ENCODE results near the gene SIKE1. TPM values are rescaled to one million over a fixed set of nuclear protein-coding genes. Genes with fewer than 3 reads are reported as not detected.
"Not testable (repeated sequence)": the region's sequence is repeated elsewhere in the genome, so short reads cannot be mapped to it uniquely, and the experiment has no call there.

Gene SIKE1
- total RNA-seq, 2 experiments from 2014 or later = 66.5 to 68.8 TPM

GRCh38 chr1:114753702-114754101 lies 26.8 kb downstream of the SIKE1 start:
- DNase-seq; H3K27me3 Mint-ChIP-seq (ENCODE audit: low read depth); H3K9me3 Mint-ChIP-seq (ENCODE audit: insufficient read depth); ATAC-seq; POLR2A ChIA-PET: not testable (repeated sequence)
- peaks cover 82% of the 10 kb centered on the region for H3K4me1 Mint-ChIP-seq (ENCODE audit: low read depth)
- peak overlapping the region; percentile 100 for H3K4me3 Mint-ChIP-seq
- CTCF ChIA-PET = interaction anchor here (0.9 to 1.0 kb wide), 2 partner anchors 9 to 17 kb away, joined by 4 read pairs; no protein-coding TSS in a partner anchor
- H3K27ac Mint-ChIP-seq = peak overlapping the region; percentile 87
- H3K36me3 Mint-ChIP-seq (ENCODE audit: low read depth) = peaks cover 63% of the 10 kb centered on the region

- H3K9me3 Mint-ChIP-seq (ENCODE audit: insufficient read depth) = no peaks in the 10 kb centered on the region
- no peak for DNase-seq
- H3K4me3 Mint-ChIP-seq = no peak overlapping the region
- H3K4me1 Mint-ChIP-seq (ENCODE audit: low read depth) = peaks cover 82% of the 10 kb centered on the region
- CTCF ChIA-PET = interaction anchor here (0.9 to 1.0 kb wide), 2 partner anchors 9 to 17 kb away, joined by 4 read pairs; no protein-coding TSS in a partner anchor
- no peaks in the 10 kb centered on the region for H3K27me3 Mint-ChIP-seq (ENCODE audit: low read depth)
- POLR2A ChIA-PET = no interaction called here
- H3K36me3 Mint-ChIP-seq (ENCODE audit: low read depth) = peaks cover 65% of the 10 kb centered on the region
- H3K27ac Mint-ChIP-seq = peak overlapping the region; percentile 43
- ATAC-seq = no peak
Measured at GRCh38 chr1:114753143-114753542, 27.3 kb downstream of the SIKE1 start.

- ChIA-PET POLR2A (no interaction called here), CTCF (interaction anchor here (1.5 kb wide), 1 partner anchor 13 kb away, joined by 3 read pairs; no protein-coding TSS in a partner anchor)
- Mint-ChIP-seq H3K4me3 (no peak overlapping the region), H3K27me3 (ENCODE audit: low read depth) (no peaks in the 10 kb centered on the region), H3K36me3 (ENCODE audit: low read depth) (peaks cover 57% of the 10 kb centered on the region), H3K9me3 (ENCODE audit: insufficient read depth) (no peaks in the 10 kb centered on the region), H3K27ac (peak overlapping the region; percentile 16), H3K4me1 (ENCODE audit: low read depth) (peaks cover 82% of the 10 kb centered on the region)
- DNase-seq (no peak), ATAC-seq (no peak)
Measured at GRCh38 chr1:114750780-114751179, 29.7 kb downstream of the SIKE1 start.

GRCh38 chr1:114749835-114750234 lies 30.6 kb downstream of the SIKE1 start:
- DNase-seq (no peak), ATAC-seq (no peak)
- ChIA-PET CTCF (no interaction called here), POLR2A (interaction anchor here (1.4 to 2.2 kb wide), 3 partner anchors 8 to 34 kb away, joined by 4 to 6 read pairs (median 4); partner anchors contain the start of gene CSDE1)
- no peaks in the 10 kb centered on the region for H3K27me3 Mint-ChIP-seq (ENCODE audit: low read depth)
- no peak overlapping the region for H3K4me3 Mint-ChIP-seq
- H3K9me3 Mint-ChIP-seq (ENCODE audit: insufficient read depth) = no peaks in the 10 kb centered on the region
- no peak overlapping the region for H3K27ac Mint-ChIP-seq
- H3K4me1 Mint-ChIP-seq (ENCODE audit: low read depth) = peaks cover 77% of the 10 kb centered on the region
- peaks cover 58% of the 10 kb centered on the region for H3K36me3 Mint-ChIP-seq (ENCODE audit: low read depth)

GRCh38 chr1:114746450-114747121 lies 33.9 kb downstream of the SIKE1 start:
- ChIA-PET POLR2A (no interaction called here), CTCF (no interaction called here)
- H3K27ac Mint-ChIP-seq = no peak overlapping the region
- ATAC-seq (no peak), DNase-seq (no peak)
- peaks cover 50% of the 10 kb centered on the region for H3K4me1 Mint-ChIP-seq (ENCODE audit: low read depth)
- H3K4me3 Mint-ChIP-seq = no peak overlapping the region
- no peaks in the 10 kb centered on the region for H3K27me3 Mint-ChIP-seq (ENCODE audit: low read depth)
- H3K9me3 Mint-ChIP-seq (ENCODE audit: insufficient read depth) = no peaks in the 10 kb centered on the region
- H3K36me3 Mint-ChIP-seq (ENCODE audit: low read depth) = peaks cover 64% of the 10 kb centered on the region

GRCh38 chr1:114745291-114745690 lies 35.2 kb downstream of the SIKE1 start:
- Mint-ChIP-seq H3K9me3 (ENCODE audit: insufficient read depth) (no peaks in the 10 kb centered on the region), H3K27ac (no peak overlapping the region), H3K36me3 (ENCODE audit: low read depth) (peaks cover 64% of the 10 kb centered on the region), H3K4me3 (no peak overlapping the region), H3K27me3 (ENCODE audit: low read depth) (no peaks in the 10 kb centered on the region), H3K4me1 (ENCODE audit: low read depth) (peaks cover 41% of the 10 kb centered on the region)
- ChIA-PET CTCF (interaction anchor here (0.5 to 1.1 kb wide), 3 partner anchors 10 to 398 kb away, joined by 4 to 7 read pairs (median 5); no protein-coding TSS in a partner anchor), POLR2A (no interaction called here)
- ATAC-seq (no peak), DNase-seq (no peak)

GRCh38 chr1:114741963-114742746 lies 38.3 kb downstream of the SIKE1 start:
- DNase-seq (no peak), ATAC-seq (no peak)
- POLR2A ChIA-PET = interaction anchor here (0.6 kb wide), 2 partner anchors 37 to 800 kb away, joined by 3 read pairs; no protein-coding TSS in a partner anchor
- H3K36me3 Mint-ChIP-seq (ENCODE audit: low read depth) = peaks cover 63% of the 10 kb centered on the region
- H3K27me3 Mint-ChIP-seq (ENCODE audit: low read depth) = no peaks in the 10 kb centered on the region
- H3K27ac Mint-ChIP-seq = no peak overlapping the region
- H3K4me1 Mint-ChIP-seq (ENCODE audit: low read depth) = peaks cover 23% of the 10 kb centered on the region
- no peak overlapping the region for H3K4me3 Mint-ChIP-seq
- CTCF ChIA-PET = no interaction called here
- H3K9me3 Mint-ChIP-seq (ENCODE audit: insufficient read depth) = no peaks in the 10 kb centered on the region

- Mint-ChIP-seq H3K4me3 (no peak overlapping the region), H3K27ac (no peak overlapping the region), H3K4me1 (ENCODE audit: low read depth) (peaks cover 8% of the 10 kb centered on the region), H3K36me3 (ENCODE audit: low read depth) (peaks cover 64% of the 10 kb centered on the region), H3K9me3 (ENCODE audit: insufficient read depth) (no peaks in the 10 kb centered on the region), H3K27me3 (ENCODE audit: low read depth) (no peaks in the 10 kb centered on the region)
- ATAC-seq (no peak), DNase-seq (no peak)
- ChIA-PET POLR2A (no interaction called here), CTCF (no interaction called here)
Measured at GRCh38 chr1:114740331-114740730, 40.2 kb downstream of the SIKE1 start.

- Mint-ChIP-seq H3K4me3 (no peak overlapping the region), H3K27ac (no peak overlapping the region), H3K4me1 (ENCODE audit: low read depth) (peaks cover 7% of the 10 kb centered on the region), H3K9me3 (ENCODE audit: insufficient read depth) (no peaks in the 10 kb centered on the region), H3K36me3 (ENCODE audit: low read depth) (peaks cover 66% of the 10 kb centered on the region), H3K27me3 (ENCODE audit: low read depth) (no peaks in the 10 kb centered on the region)
- DNase-seq = no peak
- ChIA-PET POLR2A (interaction anchor here (1.1 kb wide), 1 partner anchor 12 kb away, joined by 6 read pairs; no protein-coding TSS in a partner anchor), CTCF (interaction anchor here (1.3 kb wide), 1 partner anchor 14 kb away, joined by 3 read pairs; no protein-coding TSS in a partner anchor)
- no peak for ATAC-seq
Measured at GRCh38 chr1:114737314-114737849, 43.1 kb downstream of the SIKE1 start.

GRCh38 chr1:114735479-114735878 lies 45.0 kb downstream of the SIKE1 start:
- no peak overlapping the region for H3K4me3 Mint-ChIP-seq
- POLR2A ChIA-PET = no interaction called here
- H3K36me3 Mint-ChIP-seq (ENCODE audit: low read depth) = peaks cover 70% of the 10 kb centered on the region
- DNase-seq (no peak), ATAC-seq (no peak)
- CTCF ChIA-PET = no interaction called here
- no peaks in the 10 kb centered on the region for H3K9me3 Mint-ChIP-seq (ENCODE audit: insufficient read depth)
- H3K4me1 Mint-ChIP-seq (ENCODE audit: low read depth) = peaks cover 2% of the 10 kb centered on the region
- no peak overlapping the region for H3K27ac Mint-ChIP-seq
- H3K27me3 Mint-ChIP-seq (ENCODE audit: low read depth) = no peaks in the 10 kb centered on the region

- Mint-ChIP-seq H3K36me3 (ENCODE audit: low read depth) (peaks cover 69% of the 10 kb centered on the region), H3K4me3 (no peak overlapping the region), H3K27me3 (ENCODE audit: low read depth) (no peaks in the 10 kb centered on the region), H3K27ac (no peak overlapping the region), H3K4me1 (ENCODE audit: low read depth) (peaks cover 2% of the 10 kb centered on the region), H3K9me3 (ENCODE audit: insufficient read depth) (no peaks in the 10 kb centered on the region)
- CTCF ChIA-PET = no interaction called here
- ATAC-seq (no peak), DNase-seq (no peak)
- POLR2A ChIA-PET = no interaction called here
Measured at GRCh38 chr1:114729782-114730181, 50.7 kb downstream of the SIKE1 start.

- Mint-ChIP-seq H3K27ac (no peak overlapping the region), H3K4me3 (no peak overlapping the region), H3K9me3 (ENCODE audit: insufficient read depth) (no peaks in the 10 kb centered on the region), H3K36me3 (ENCODE audit: low read depth) (peaks cover 67% of the 10 kb centered on the region), H3K4me1 (ENCODE audit: low read depth) (peaks cover 4% of the 10 kb centered on the region), H3K27me3 (ENCODE audit: low read depth) (no peaks in the 10 kb centered on the region)
- ChIA-PET POLR2A (interaction anchor here (0.6 kb wide), 1 partner anchor 13 kb away, joined by 3 read pairs; no protein-coding TSS in a partner anchor), CTCF (no interaction called here)
- DNase-seq (no peak), ATAC-seq (no peak)
Measured at GRCh38 chr1:114728553-114728952, 51.9 kb downstream of the SIKE1 start.

Measured in activated CD8-positive, alpha-beta T cell treated with anti-CD3 and anti-CD28 coated beads, Interleukin-2, amount 10 ng/mL, durations not matched to agents 7 days and 5 days (primary cell).